ENCODE data around the gene BMP7.

BMP7 gene

GRCh38 chr20:57211406-57211805 lies 55.0 kb downstream of the BMP7 start:
- TF ChIP-seq, protein P1, sequence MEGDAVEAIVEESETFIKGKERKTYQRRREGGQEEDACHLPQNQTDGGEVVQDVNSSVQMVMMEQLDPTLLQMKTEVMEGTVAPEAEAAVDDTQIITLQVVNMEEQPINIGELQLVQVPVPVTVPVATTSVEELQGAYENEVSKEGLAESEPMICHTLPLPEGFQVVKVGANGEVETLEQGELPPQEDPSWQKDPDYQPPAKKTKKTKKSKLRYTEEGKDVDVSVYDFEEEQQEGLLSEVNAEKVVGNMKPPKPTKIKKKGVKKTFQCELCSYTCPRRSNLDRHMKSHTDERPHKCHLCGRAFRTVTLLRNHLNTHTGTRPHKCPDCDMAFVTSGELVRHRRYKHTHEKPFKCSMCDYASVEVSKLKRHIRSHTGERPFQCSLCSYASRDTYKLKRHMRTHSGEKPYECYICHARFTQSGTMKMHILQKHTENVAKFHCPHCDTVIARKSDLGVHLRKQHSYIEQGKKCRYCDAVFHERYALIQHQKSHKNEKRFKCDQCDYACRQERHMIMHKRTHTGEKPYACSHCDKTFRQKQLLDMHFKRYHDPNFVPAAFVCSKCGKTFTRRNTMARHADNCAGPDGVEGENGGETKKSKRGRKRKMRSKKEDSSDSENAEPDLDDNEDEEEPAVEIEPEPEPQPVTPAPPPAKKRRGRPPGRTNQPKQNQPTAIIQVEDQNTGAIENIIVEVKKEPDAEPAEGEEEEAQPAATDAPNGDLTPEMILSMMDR (conservative IDR thresholded peaks at IDR 0.05; ENCODE audit: control insufficient read depth, insufficient read depth, low read depth, low read length), result no peak
- no peak for DNase-seq (ENCODE audit: low read depth)
- H3K4me3 ChIP-seq (ENCODE audit: control insufficient read depth, low read depth, low read length), result no peak overlapping the region

DNA sequence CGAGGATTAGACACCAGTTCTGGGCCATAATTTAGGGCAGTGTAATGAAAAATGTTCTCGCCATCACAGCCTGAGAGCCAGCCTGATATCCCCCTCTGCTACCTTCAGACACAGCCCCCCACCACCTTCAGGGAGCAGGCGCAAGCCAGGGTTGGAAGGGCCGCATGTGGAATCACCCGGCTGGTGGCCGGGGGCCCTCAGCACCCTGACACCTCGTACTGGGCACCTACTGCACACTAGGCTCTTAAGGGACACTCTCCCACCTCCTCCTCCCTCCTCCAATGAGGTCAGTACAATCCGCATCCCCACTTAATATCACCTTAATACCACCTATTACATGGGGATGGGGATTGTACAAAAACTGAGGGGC lies 55.5 kb downstream of the BMP7 start:
- no peak overlapping the region for H3K4me3 ChIP-seq (ENCODE audit: control insufficient read depth, low read depth, low read length)
- TF ChIP-seq, protein P1 (conservative IDR thresholded peaks at IDR 0.05; ENCODE audit: control insufficient read depth, insufficient read depth, low read depth, low read length), result no peak
- DNase-seq (ENCODE audit: low read depth), result no peak

DNA sequence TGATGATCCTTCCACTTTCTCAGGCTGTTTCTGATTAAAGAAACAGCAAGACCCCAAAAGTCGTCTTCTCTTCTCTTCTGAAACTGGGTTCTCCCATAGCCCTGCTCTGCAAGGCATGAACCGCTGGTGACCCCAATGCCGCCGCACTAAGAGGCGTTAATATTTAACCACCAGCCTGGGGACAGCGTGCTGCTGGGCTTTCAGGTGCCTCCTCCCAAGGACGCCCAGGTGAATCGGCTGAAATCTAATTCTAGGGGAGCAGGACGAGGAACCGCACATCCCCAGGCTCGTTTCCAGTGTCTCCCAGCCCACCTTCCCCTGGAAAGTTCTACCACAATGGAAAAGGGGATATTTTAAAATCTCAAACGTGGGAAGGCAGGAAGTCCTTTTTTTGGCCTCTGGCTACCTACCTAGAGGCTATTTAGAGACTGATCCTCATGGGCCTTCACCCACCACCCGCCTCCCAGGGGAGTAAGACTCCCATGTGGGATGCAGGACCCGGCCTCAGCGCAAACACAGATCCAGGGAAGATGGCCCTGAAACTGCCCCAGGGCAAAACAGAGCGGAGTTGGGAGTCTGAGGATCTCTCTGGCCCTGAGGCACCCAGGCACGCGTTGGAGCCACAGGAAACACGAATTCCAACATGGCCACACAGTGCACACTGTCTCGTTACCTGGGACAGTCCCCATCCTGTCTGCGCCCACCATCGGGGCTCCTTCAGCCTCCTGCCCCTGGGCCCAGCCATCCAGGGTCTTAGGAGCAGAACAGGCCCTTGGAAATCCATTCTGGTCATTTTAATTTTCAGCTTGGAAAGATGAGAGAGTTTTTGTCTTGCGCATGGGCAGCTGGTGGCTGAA lies 56.2 kb downstream of the BMP7 start:
- no peak overlapping the region for H3K4me3 ChIP-seq (ENCODE audit: control insufficient read depth, low read depth, low read length)
- DNase-seq (ENCODE audit: low read depth), result no peak
- TF ChIP-seq, protein P1 (conservative IDR thresholded peaks at IDR 0.05; ENCODE audit: control insufficient read depth, insufficient read depth, low read depth, low read length), result no peak

- DNase-seq (ENCODE audit: low read depth), result no peak
- TF ChIP-seq, protein P1 (conservative IDR thresholded peaks at IDR 0.05; ENCODE audit: control insufficient read depth, insufficient read depth, low read depth, low read length), result no peak
- H3K4me3 ChIP-seq (ENCODE audit: control insufficient read depth, low read depth, low read length), result no peak overlapping the region
These were observed 57.0 kb downstream of the BMP7 start for GRCh38 chr20:57209413-57209812.

DNA sequence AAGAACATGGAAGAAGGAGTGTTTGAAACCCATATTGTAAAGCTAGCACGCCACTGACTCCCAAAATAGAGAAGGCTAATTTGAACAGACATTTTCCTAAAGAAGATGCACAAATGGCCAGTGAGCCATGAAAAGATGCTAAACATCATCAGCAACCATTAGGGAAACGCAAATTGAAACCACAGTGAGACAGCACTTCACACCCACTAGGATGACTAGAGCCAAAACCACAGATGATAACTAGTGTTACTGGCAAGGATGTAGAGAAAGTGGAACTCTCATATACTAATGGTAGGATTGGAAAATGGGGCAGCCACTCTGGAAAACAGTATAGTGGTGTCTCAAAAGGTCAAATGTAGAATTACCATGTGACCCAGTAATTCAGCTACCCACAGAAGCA lies 58.2 kb downstream of the BMP7 start:
- TF ChIP-seq, protein P1 (conservative IDR thresholded peaks at IDR 0.05; ENCODE audit: control insufficient read depth, insufficient read depth, low read depth, low read length), result no peak

DNA sequence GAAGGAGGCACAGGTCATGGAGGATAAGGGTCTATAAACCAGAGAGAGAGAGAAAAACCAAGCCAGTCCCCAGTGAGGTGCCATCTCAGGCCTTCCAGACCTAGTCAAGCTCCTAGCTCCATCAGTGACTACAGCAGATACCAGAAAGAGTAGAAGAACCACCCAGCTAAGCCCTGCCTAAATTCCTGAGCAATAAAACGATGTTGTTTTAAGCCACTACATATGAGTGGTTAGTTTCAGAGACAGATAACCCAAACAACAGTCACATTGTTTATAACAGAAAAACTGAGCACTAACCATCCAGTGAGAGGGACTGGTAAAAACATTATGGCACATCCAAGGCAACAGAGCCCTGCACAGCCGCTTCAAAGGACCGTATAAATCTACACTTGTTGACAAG lies 59.2 kb downstream of the BMP7 start:
- no peak overlapping the region for H3K4me3 ChIP-seq (ENCODE audit: control insufficient read depth, low read depth, low read length)
- DNase-seq (ENCODE audit: low read depth), result no peak
- TF ChIP-seq, protein P1 (conservative IDR thresholded peaks at IDR 0.05; ENCODE audit: control insufficient read depth, insufficient read depth, low read depth, low read length), result no peak

More for the DNA sequence above, 58.2 kb downstream of the BMP7 start:
- DNase-seq (ENCODE audit: low read depth), result peak; percentile 28
- H3K4me3 ChIP-seq (ENCODE audit: control insufficient read depth, low read depth, low read length), result no peak overlapping the region
